Stimulated activated naive CD8-positive, alpha-beta T cell treated with anti-CD3 and anti-CD28 coated beads, Interleukin-15, Interleukin-2, amounts not matched to agents 100 U/mL and 50 U/mL, for 24 hours (primary cell): ENCODE data around the gene EPC2.
"Not testable (repeated sequence)": the region's sequence is repeated elsewhere in the genome, so short reads cannot be mapped to it uniquely, and the experiment has no call there.

ENCODE experiments used
- ATAC-seq: fragments of 150-1000 bp; cut with Tn5 transposase; one replicate; pipeline ENCODE4 v1.10.0; 2021
- DNase-seq: peaks from one replicate; pipeline ENCODE4 v3.0.0; 2021

EPC2 gene

GRCh38 chr2:148642112-148642744 lies 2.3 kb upstream of the EPC2 start:
- no peak for ATAC-seq
- DNase-seq, result no peak

- no peak for DNase-seq
- no peak for ATAC-seq
These were observed 1.6 kb upstream of the EPC2 start for GRCh38 chr2:148642891-148643416.

GRCh38 chr2:148643421-148643820 lies 1.1 kb upstream of the EPC2 start:
- ATAC-seq (peak; percentile 13), DNase-seq (no peak)

GRCh38 chr2:148644883-148645538 lies 460 bp downstream of the EPC2 start:
- ATAC-seq (peak; percentile 77), DNase-seq (peak; percentile 95)

- ATAC-seq (peak; percentile 39), DNase-seq (peak; percentile 49)
These were observed 1.1 kb downstream of the EPC2 start for GRCh38 chr2:148645539-148646230.

- ATAC-seq (no peak), DNase-seq (no peak)
These were observed 1.6 kb downstream of the EPC2 start for GRCh38 chr2:148646231-148646559.

- ATAC-seq, DNase-seq: not testable (repeated sequence)
These were observed 3.2 kb downstream of the EPC2 start for GRCh38 chr2:148647711-148648110.

GRCh38 chr2:148649936-148650335 lies 5.4 kb downstream of the EPC2 start:
- ATAC-seq (no peak), DNase-seq (no peak)

GRCh38 chr2:148650881-148651280 lies 6.3 kb downstream of the EPC2 start:
- ATAC-seq (peak; percentile 34), DNase-seq (no peak)

- no peak for DNase-seq
- no peak for ATAC-seq
These were observed 7.4 kb downstream of the EPC2 start for GRCh38 chr2:148651972-148652371.

GRCh38 chr2:148653437-148653836 lies 8.9 kb downstream of the EPC2 start:
- DNase-seq (no peak), ATAC-seq (peak; percentile 42)

- no peak for DNase-seq
These were observed 9.9 kb downstream of the EPC2 start for GRCh38 chr2:148654435-148654834.

GRCh38 chr2:148656516-148656915 lies 12.0 kb downstream of the EPC2 start:
- no peak for ATAC-seq
- DNase-seq, result no peak

More at GRCh38 chr2:148654435-148654834, 9.9 kb downstream of the EPC2 start:
- ATAC-seq, result no peak

- ATAC-seq (peak; percentile 76), DNase-seq (no peak)
These were observed 14.5 kb downstream of the EPC2 start for GRCh38 chr2:148658807-148659722.

GRCh38 chr2:148660999-148661398 lies 16.4 kb downstream of the EPC2 start:
- DNase-seq (no peak), ATAC-seq (no peak)

GRCh38 chr2:148662332-148662731 lies 17.8 kb downstream of the EPC2 start:
- not testable (repeated sequence) for DNase-seq, ATAC-seq

- DNase-seq (no peak), ATAC-seq (no peak)
These were observed 19.7 kb downstream of the EPC2 start for GRCh38 chr2:148664229-148664628.

- peak; percentile 46 for ATAC-seq
These were observed 22.0 kb downstream of the EPC2 start for GRCh38 chr2:148666555-148666954.

GRCh38 chr2:148667113-148667836 lies 22.7 kb downstream of the EPC2 start:
- ATAC-seq (no peak), DNase-seq (no peak)

More at GRCh38 chr2:148666555-148666954, 22.0 kb downstream of the EPC2 start:
- no peak for DNase-seq

GRCh38 chr2:148670773-148671172 lies 26.2 kb downstream of the EPC2 start:
- DNase-seq, result no peak
- ATAC-seq, result no peak
